ENCODE results near the gene CDC42EP2.

Gene CDC42EP2

GRCh38 chr11:65314501-65315203, at the start of gene CDC42EP2:
Gene CDC42EP2 (plus strand): TSS chr11:65314866. CDS start chr11:65320899, 6,033 bp downstream.
- DNase-seq (ENCODE audit: low spot score) = peak; percentile 95

DNA sequence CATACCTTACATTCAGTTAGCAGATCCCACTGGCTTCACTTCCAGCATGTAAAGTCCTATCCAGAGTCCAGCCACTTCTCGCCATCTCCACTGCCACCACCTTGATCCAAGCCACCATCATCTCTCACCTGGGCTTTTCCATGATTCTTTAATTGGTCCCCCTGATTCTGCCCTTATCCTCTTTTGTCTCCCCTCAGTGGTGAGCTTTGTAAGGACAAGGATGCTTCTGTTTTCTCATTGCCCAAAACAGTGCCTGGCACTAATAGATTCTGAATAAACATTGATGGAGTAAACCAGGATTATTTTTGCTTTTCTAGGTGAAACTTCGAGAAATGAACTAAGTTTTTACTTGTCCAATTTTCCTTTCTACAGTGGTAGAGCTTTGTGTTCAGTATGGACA, 48.5 kb upstream of the CDC42EP2 start:
- DNase-seq (ENCODE audit: low spot score) = no peak

DNA sequence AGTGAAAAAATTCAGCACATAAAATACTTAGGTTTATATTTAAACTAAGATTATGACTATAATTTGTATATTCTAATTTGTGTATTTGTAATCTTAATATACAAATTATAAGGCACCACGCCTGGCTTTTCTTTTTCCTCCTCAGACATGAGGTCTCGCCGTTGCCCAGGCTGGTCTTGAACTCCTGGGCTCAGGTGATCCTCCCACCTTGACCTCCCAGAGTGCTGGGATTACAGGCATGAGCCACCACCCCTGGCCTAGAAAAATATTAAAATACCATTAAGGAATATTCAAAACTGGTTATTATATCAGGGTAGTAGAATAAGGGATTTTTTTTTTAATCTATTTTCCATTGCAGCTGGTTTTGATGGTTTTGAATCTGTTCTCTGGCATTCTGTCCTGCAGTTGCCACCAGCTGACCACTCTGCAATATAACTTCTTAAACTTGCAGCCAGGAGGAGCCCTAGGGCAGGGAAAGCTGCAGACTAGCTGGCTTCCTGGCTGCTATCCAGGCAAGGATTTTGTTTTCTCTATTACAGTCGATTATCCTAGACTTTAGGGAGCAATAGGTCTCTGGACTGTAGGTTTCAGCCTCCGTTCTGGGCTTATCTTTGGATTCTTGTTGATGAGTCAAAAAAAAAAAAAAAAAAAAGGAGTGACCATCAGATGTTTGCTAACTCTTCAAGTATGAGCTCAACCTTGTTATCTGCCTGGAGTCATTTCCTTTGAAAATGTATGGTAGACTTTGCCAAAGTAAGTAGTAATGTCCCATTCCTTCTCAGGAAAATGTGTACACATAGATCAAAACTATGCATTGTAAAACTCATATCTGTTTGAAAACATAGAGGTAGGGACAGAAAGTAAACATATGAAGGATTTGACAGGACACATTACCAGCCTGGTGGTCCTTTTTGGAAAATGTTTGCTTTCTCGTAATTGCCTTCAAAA, 39.7 kb upstream of the CDC42EP2 start:
- DNase-seq (ENCODE audit: low spot score) = peak; percentile 79

DNA sequence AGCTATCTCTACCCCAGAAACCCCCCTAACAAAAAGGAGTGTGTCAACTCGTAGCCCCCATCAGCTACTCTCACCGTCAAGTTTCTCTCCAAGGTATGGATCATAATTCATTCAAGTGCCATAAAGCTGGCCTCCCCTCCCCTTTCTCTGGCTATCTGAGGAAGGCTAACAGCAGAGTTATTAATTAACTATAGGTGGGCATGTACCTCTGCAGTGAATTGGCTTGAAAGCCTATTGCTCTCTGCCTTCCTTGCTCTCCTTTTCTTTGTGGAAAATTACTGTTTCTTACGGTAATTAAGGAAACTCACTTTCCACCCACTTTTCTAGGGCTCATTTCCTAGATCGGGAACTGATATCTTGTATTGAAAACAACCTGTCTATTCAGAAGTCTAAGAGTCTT, 38.8 kb upstream of the CDC42EP2 start:
- DNase-seq (ENCODE audit: low spot score) = no peak

- peak; percentile 48 for DNase-seq (ENCODE audit: low spot score)
Observed at GRCh38 chr11:65277631-65278277, 36.9 kb upstream of the CDC42EP2 start.

- DNase-seq (ENCODE audit: low spot score) = no peak
Observed at GRCh38 chr11:65278356-65278755, 36.3 kb upstream of the CDC42EP2 start.

DNA sequence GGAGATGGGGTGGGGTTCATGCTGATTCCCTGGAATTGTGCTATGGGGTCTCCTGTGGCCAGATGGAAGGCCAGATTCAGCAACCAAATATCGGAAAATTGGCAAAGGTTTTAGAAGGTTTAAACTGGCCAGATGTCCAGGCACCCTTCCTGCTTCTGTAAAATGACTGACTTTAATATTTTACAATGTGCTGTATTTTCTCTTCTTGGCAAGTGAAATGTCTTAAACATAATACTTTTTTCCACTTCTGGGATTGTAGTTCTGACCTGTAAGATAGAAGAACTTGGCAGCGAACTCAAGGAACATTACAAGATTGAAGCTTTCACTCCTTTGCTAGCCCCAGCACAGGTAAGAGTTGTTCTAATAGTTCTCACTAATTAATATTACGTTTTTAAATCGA, 35.4 kb upstream of the CDC42EP2 start:
- no peak for DNase-seq (ENCODE audit: low spot score)

DNA sequence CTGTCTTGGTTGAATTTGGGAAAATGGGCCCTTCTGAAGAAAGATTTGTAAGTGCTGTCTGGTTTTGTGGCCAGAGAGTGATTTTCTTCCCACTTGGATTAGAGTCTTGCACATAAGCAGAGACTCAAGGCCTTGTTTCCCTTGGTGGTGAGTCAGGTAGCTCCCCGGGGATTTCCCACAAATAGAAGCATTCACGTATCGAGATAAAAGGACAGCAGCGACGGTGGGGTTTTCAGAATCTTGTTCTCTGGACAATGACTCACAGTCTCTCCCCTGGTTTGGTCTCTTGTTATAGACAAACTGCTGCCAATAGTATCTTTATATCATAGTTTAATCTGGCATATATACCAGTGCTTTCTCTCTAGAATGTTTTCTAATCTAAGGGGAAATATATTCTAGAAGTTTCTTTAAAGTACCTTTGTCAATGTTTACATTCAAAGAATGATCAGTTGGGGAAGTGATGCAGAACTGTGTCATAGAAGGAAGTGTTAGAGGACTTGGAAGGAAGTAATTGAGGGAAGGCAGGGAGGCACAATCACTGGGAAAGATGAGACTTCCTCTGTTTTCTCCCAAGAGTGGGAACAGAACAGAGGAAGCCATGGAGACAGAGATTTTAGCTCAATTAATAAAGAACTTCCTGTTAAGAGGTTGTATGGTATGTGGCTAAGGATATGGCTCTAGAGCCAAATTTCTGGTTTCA, 34.8 kb upstream of the CDC42EP2 start:
- no peak for DNase-seq (ENCODE audit: low spot score)

DNA sequence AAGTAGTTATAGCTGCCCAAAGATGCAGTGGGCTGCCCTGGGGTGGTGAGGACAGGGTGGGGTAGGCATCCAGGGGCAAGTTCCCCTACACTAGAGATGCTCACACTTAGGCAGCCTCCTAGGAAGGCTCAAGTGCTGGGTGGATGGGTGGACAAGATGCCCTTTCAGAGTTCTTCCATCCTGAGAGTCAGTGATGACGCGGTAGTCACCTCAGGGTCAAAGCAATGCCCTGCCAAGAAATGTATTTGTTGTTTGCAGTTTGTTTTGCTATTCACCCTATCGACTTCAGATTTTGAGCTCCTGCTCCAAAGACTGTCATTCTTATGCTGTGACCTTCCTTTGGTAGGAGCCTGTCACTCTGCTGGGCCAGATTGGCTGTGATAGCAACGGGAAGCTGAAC, 34.0 kb upstream of the CDC42EP2 start:
- DNase-seq (ENCODE audit: low spot score) = no peak

DNA sequence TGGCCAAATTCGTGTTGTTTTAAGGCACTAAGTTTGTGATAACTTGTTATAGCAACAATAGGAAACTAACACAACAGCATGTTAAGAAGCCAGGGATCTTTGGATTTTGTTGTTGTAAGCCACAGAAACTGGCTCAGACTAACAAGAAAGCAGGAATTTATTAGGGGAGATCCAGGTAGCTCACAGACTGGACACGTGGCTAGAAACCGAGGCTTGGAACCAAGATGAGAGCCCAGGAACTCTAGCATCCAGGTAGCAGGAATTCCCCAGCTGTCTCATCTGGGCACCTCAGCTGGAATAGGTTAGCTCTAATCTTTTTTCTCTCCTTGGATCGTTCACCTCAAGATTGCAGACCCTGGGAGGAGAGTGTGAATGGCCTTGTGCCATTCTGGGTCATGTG, 28.0 kb upstream of the CDC42EP2 start:
- no peak for DNase-seq (ENCODE audit: low spot score)

DNA sequence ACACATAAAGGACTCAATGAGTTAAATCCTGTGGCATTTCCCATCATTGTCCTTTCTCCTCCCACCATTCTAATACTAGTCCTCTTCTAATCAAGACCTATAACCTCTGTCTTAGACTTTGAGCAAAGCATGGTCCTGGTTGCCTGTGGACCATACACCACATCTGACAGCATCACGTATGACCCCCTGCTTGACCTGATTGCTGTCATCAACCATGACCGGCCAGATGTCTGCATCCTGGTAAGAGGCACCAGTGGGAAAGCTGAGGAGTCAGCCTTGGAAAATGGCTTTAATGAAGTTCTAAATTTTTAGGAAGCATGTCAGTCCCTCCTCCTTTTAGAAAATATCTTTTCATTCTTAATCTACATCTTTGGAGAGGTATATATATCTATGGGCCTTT, 27.1 kb upstream of the CDC42EP2 start:
- DNase-seq (ENCODE audit: low spot score) = no peak

DNA sequence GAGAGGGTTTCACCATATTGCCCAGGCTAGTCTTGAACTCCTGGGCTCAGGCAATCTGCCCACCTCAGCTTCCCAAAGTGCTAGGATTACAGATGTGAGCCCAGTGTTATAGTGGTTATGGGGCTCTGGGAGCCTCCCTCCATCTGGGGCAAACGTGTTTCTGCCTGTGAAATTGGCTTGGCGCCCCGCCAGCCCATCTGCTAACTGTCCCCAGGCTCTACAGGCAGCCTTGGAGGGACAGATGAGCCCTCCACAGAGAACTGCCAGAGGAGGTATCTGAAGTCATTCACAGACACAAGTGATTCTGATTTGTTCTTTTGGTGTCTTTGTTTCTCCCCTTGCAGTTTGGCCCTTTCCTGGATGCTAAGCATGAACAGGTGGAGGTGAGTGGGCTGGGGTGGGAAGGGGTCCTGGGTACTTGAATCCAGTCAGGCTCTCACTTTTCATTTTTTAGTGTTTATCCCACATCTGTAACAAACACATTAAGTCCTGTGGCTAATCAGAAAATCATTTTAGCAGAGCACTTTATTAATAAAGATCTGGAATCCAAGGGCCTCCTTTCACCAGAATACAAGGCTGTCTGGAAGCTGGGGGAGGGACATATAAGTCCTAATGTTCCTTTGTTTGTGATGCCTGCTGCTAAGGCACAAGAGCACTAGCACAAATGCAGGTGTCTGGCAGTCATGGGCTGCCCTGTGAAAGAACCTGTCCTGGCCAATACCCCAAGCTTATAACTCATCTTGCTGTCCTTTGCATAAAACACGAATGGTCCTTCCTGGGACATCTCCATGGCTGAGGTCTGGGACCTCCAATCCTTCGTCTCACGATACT, 25.7 kb upstream of the CDC42EP2 start:
- peak; percentile 84 for DNase-seq (ENCODE audit: low spot score)

- DNase-seq (ENCODE audit: low spot score) = no peak
Observed at GRCh38 chr11:65290448-65291165, 24.1 kb upstream of the CDC42EP2 start.

DNA sequence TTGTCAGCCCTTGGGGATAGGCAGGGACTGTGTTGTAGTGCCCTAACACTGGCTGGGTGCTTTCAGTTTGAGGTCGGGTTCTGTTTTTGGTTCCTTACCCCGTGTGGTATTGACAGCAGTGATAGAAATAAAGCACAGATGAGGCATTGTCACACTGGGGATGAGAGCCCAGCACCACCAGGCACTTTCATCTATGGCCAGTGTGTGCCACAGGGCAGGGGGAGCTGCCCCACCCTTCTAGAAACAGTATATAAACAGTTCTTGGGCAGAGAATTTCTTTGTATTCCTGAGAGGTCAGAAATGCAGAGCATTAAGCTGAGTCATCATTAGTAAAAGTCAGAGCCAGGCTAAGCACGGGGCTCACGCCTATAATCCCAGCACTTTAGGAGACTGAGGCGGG, 23.1 kb upstream of the CDC42EP2 start:
- DNase-seq (ENCODE audit: low spot score) = no peak

DNA sequence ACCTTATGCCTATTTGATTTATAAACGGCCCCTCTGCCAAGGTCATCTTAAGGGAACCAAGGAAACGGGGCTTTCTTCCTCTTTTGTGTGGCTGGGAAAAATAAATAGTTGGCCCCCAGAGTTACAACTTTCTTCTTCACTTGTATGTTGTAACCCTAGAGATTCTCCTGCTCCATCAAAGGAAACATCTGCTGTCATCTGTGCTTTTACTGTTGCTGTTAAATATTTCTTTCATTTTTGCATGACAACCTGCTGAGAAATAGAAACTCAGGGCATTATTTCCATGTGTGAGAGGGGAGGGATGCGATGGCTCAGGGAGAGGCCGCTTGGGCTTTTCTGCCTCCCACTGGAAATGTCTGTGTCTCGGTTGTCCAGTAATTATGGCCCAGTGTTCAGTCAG, 21.8 kb upstream of the CDC42EP2 start:
- no peak for DNase-seq (ENCODE audit: low spot score)

- DNase-seq (ENCODE audit: low spot score) = no peak
Observed at GRCh38 chr11:65293909-65294381, 20.7 kb upstream of the CDC42EP2 start.

- no peak for DNase-seq (ENCODE audit: low spot score)
Observed at GRCh38 chr11:65295001-65295400, 19.7 kb upstream of the CDC42EP2 start.

DNA sequence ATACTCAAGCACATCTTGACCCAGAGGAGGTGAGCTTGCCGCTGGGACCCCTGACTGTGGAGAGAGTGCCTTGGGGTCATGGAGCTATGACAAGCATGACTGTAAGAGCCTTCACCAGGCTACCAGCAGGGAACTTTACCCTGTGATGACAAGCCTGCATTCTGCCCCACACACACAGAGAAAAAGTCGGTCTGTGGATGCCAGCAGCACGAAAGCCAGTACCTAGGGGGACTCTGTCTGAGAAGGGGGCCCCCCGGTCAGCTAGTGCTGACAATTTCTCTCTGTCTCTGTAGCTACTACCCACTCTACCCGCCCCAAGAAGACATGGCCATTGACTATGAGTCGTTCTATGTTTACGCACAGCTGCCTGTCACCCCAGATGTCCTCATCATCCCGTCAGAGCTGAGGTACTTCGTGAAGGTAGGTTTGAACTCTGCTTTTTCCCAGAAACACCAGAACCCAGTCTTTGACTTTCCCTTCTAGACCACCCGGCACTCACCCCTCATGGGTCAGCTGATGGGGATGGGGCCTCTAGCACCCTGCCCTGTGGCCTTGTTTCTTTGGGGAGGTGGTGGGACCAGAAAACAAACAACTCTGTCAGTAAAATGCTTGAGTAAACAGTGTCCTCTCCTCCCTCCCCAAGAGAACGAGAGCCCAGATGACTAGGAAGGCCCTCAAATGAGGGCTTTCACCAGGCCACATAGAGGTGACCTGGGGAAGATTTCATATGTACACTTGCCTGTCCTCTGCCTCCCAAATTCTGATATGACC, 18.9 kb upstream of the CDC42EP2 start:
- DNase-seq (ENCODE audit: low spot score) = no peak

- no peak for DNase-seq (ENCODE audit: low spot score)
Observed at GRCh38 chr11:65297026-65297672, 17.5 kb upstream of the CDC42EP2 start.
